ENCODE data around the gene CLIP2. TPM values are rescaled to one million over a fixed set of nuclear protein-coding genes. Genes with fewer than 3 reads are reported as not detected.
"Not testable (repeated sequence)": the region's sequence is repeated elsewhere in the genome, so short reads cannot be mapped to it uniquely, and the experiment has no call there.

Gene CLIP2
- total RNA-seq, 1 donor from 2014 or later, result 61.7 TPM

- POLR2A ChIA-PET, result interaction anchor here (0.6 kb wide), 1 partner anchor 283 kb away, joined by 4 read pairs; no protein-coding TSS in a partner anchor
These were observed 87.2 kb downstream of the CLIP2 start for GRCh38 chr7:74376256-74377036.

GRCh38 chr7:74379938-74380337, 90.7 kb downstream of the CLIP2 start:
- H3K4me3 Mint-ChIP-seq, result no peak overlapping the region
- ChIA-PET CTCF (no interaction called here), POLR2A (no interaction called here)
- intact Hi-C loops (cut with micrococcal nuclease), result no loop called here
- no peak for TF ChIP-seq CTCF (IDR thresholded peaks at IDR 0.05)
- no peak for ATAC-seq (ENCODE audit: low read depth)
- no peaks in the 10 kb centered on the region for H3K4me1 Mint-ChIP-seq
- no peaks in the 10 kb centered on the region for H3K27me3 Mint-ChIP-seq
- H3K9me3 Mint-ChIP-seq, result no peaks in the 10 kb centered on the region
- H3K36me3 Mint-ChIP-seq (ENCODE audit: low read depth), result peaks cover 24% of the 10 kb centered on the region
- DNase-seq, result no peak
- no peak overlapping the region for H3K27ac Mint-ChIP-seq

More at GRCh38 chr7:74376256-74377036, 87.2 kb downstream of the CLIP2 start:
- DNase-seq (no peak), ATAC-seq (ENCODE audit: low read depth) (no peak)
- H3K4me1 Mint-ChIP-seq, result peaks cover 7% of the 10 kb centered on the region
- intact Hi-C loops (cut with micrococcal nuclease), result no loop called here
- TF ChIP-seq CTCF (IDR thresholded peaks at IDR 0.05), result no peak
- H3K27ac Mint-ChIP-seq, result no peak overlapping the region
- no peaks in the 10 kb centered on the region for H3K9me3 Mint-ChIP-seq
- CTCF ChIA-PET, result interaction anchor here (2.1 kb wide), 1 partner anchor 24 kb away, joined by 8 read pairs; no protein-coding TSS in a partner anchor
- no peak overlapping the region for H3K4me3 Mint-ChIP-seq
- H3K36me3 Mint-ChIP-seq (ENCODE audit: low read depth), result peaks cover 21% of the 10 kb centered on the region
- H3K27me3 Mint-ChIP-seq, result no peaks in the 10 kb centered on the region

GRCh38 chr7:74380720-74381119, 91.5 kb downstream of the CLIP2 start:
- CTCF ChIA-PET, result no interaction called here
- DNase-seq, result no peak

GRCh38 chr7:74384086-74384485, 94.9 kb downstream of the CLIP2 start:
- DNase-seq; POLR2A ChIA-PET; H3K9me3 Mint-ChIP-seq; H3K4me1 Mint-ChIP-seq; ATAC-seq (ENCODE audit: low read depth); H3K27ac Mint-ChIP-seq; H3K27me3 Mint-ChIP-seq; intact Hi-C loops (cut with micrococcal nuclease); H3K4me3 Mint-ChIP-seq: not testable (repeated sequence)
- CTCF ChIA-PET, result interaction anchor here (0.6 kb wide), 1 partner anchor 167 kb away, joined by 3 read pairs; no protein-coding TSS in a partner anchor
- H3K36me3 Mint-ChIP-seq (ENCODE audit: low read depth), result peaks cover 22% of the 10 kb centered on the region

More at GRCh38 chr7:74380720-74381119, 91.5 kb downstream of the CLIP2 start:
- Mint-ChIP-seq H3K9me3 (no peaks in the 10 kb centered on the region), H3K4me1 (no peaks in the 10 kb centered on the region), H3K27ac (no peak overlapping the region), H3K27me3 (no peaks in the 10 kb centered on the region), H3K36me3 (ENCODE audit: low read depth) (peaks cover 22% of the 10 kb centered on the region), H3K4me3 (no peak overlapping the region)
- ATAC-seq (ENCODE audit: low read depth), result no peak
- intact Hi-C loops (cut with micrococcal nuclease), result no loop called here
- POLR2A ChIA-PET, result no interaction called here
- TF ChIP-seq CTCF (IDR thresholded peaks at IDR 0.05), result no peak

GRCh38 chr7:74384854-74385253, 95.6 kb downstream of the CLIP2 start:
- intact Hi-C loops (cut with micrococcal nuclease); H3K27ac Mint-ChIP-seq; H3K4me3 Mint-ChIP-seq; H3K9me3 Mint-ChIP-seq; H3K4me1 Mint-ChIP-seq; H3K27me3 Mint-ChIP-seq; DNase-seq; ATAC-seq (ENCODE audit: low read depth); CTCF ChIA-PET: not testable (repeated sequence)
- POLR2A ChIA-PET, result interaction anchor here (0.7 kb wide), 1 partner anchor 134 kb away, joined by 3 read pairs; no protein-coding TSS in a partner anchor
- H3K36me3 Mint-ChIP-seq (ENCODE audit: low read depth), result peaks cover 24% of the 10 kb centered on the region

GRCh38 chr7:74387606-74388005, 98.4 kb downstream of the CLIP2 start:
- ChIA-PET POLR2A (interaction anchor here (0.7 kb wide), 1 partner anchor 174 kb away, joined by 3 read pairs; no protein-coding TSS in a partner anchor), CTCF (interaction anchor here (1.6 kb wide), 1 partner anchor 14 kb away, joined by 3 read pairs; no protein-coding TSS in a partner anchor)
- Mint-ChIP-seq H3K27me3 (no peaks in the 10 kb centered on the region), H3K4me1 (no peaks in the 10 kb centered on the region), H3K4me3 (no peak overlapping the region), H3K9me3 (no peaks in the 10 kb centered on the region), H3K36me3 (ENCODE audit: low read depth) (peaks cover 29% of the 10 kb centered on the region), H3K27ac (no peak overlapping the region)
- no peak for ATAC-seq (ENCODE audit: low read depth)
- no peak for DNase-seq
- intact Hi-C loops (cut with micrococcal nuclease), result no loop called here
- TF ChIP-seq CTCF (IDR thresholded peaks at IDR 0.05), result no peak

All from activated B cell treated with CpG ODN at 0.5 μM for 24 hours (primary cell).